Activated T-cell treated with anti-CD3 and anti-CD28 coated beads for 24 hours (primary cell): ENCODE data around the gene TMEM51.
"Not testable (repeated sequence)": the region's sequence is repeated elsewhere in the genome, so short reads cannot be mapped to it uniquely, and the experiment has no call there.

Experiments
- DNase-seq: peaks from one replicate; pipeline ENCODE4 v3.0.0-alpha.2; 2020; ENCODE audit warnings: low read depth

Gene TMEM51

GRCh38 chr1:15128077-15128476, 25.5 kb upstream of the TMEM51 start:
- DNase-seq, result no peak

GRCh38 chr1:15128520-15129313, 24.8 kb upstream of the TMEM51 start:
- DNase-seq, result peak; percentile 69

GRCh38 chr1:15129944-15130343, 23.6 kb upstream of the TMEM51 start:
- DNase-seq, result no peak

- no peak for DNase-seq
Measured at GRCh38 chr1:15130607-15131006, 22.9 kb upstream of the TMEM51 start.

- no peak for DNase-seq
Measured at GRCh38 chr1:15132965-15133364, 20.6 kb upstream of the TMEM51 start.

GRCh38 chr1:15134285-15134684, 19.3 kb upstream of the TMEM51 start:
- DNase-seq, result no peak

- DNase-seq, result not testable (repeated sequence)
Measured at GRCh38 chr1:15135604-15136003, 17.9 kb upstream of the TMEM51 start.

GRCh38 chr1:15137809-15138208, 15.7 kb upstream of the TMEM51 start:
- no peak for DNase-seq

GRCh38 chr1:15139654-15140350, 13.7 kb upstream of the TMEM51 start:
- no peak for DNase-seq

- no peak for DNase-seq
Measured at GRCh38 chr1:15141935-15142539, 11.5 kb upstream of the TMEM51 start.

- DNase-seq, result no peak
Measured at GRCh38 chr1:15145327-15145726, 8.2 kb upstream of the TMEM51 start.

GRCh38 chr1:15146142-15146680, 7.3 kb upstream of the TMEM51 start:
- DNase-seq, result no peak

GRCh38 chr1:15146971-15147376, 6.6 kb upstream of the TMEM51 start:
- DNase-seq, result no peak

GRCh38 chr1:15148004-15148403, 5.5 kb upstream of the TMEM51 start:
- DNase-seq, result no peak

- no peak for DNase-seq
Measured at GRCh38 chr1:15148475-15148874, 5.1 kb upstream of the TMEM51 start.

- DNase-seq, result no peak
Measured at GRCh38 chr1:15148941-15149340, 4.6 kb upstream of the TMEM51 start.

GRCh38 chr1:15150376-15150775, 3.2 kb upstream of the TMEM51 start:
- no peak for DNase-seq

- DNase-seq, result no peak
Measured at GRCh38 chr1:15151377-15151806, 2.2 kb upstream of the TMEM51 start.

GRCh38 chr1:15151871-15152270, 1.7 kb upstream of the TMEM51 start:
- DNase-seq, result no peak

- DNase-seq, result no peak
Measured at GRCh38 chr1:15152318-15153183, 996 bp upstream of the TMEM51 start.

GRCh38 chr1:15153842-15154479, 414 bp downstream of the TMEM51 start:
- DNase-seq, result peak; percentile 18
